GM12865 (cell line): ENCODE data around the gene PTGER3.

Experiments
- DNase-seq: peaks from one replicate; pipeline ENCODE4 v3.0.0; 2010; ENCODE audit warnings: low read depth
- H3K4me3 ChIP-seq: 2 replicates; pipeline ENCODE4 v1.5.1; 2011; ENCODE audit warnings: mild to moderate bottlenecking, low read depth, low read length, control low read depth
- CTCF ChIP-seq: IDR thresholded peaks from 2 replicates; pipeline ENCODE4 v1.5.1; 2011; ENCODE audit warnings: low read length, control low read depth, low read depth, inconsistent platforms; ENCODE audit not compliant: insufficient read depth; ENCODE audit errors: missing control alignments

The PTGER3 gene

GRCh38 chr1:70970407-70970806 is 77.2 kb downstream of the PTGER3 start:
- no peak for TF ChIP-seq CTCF
- no peak overlapping the region for H3K4me3 ChIP-seq
- no peak for DNase-seq

- TF ChIP-seq CTCF = peak; percentile 40
- no peak overlapping the region for H3K4me3 ChIP-seq
- DNase-seq = peak; percentile 23
Measured at GRCh38 chr1:70966018-70966638, 81.5 kb downstream of the PTGER3 start.

GRCh38 chr1:70963374-70963773 is 84.2 kb downstream of the PTGER3 start:
- H3K4me3 ChIP-seq = no peak overlapping the region
- TF ChIP-seq CTCF = peak; percentile 9
- peak; percentile 1 for DNase-seq

- no peak for TF ChIP-seq CTCF
- no peak for DNase-seq
- no peak overlapping the region for H3K4me3 ChIP-seq
Measured at GRCh38 chr1:70961374-70961975, 86.1 kb downstream of the PTGER3 start.

GRCh38 chr1:70948396-70949017 is 99.1 kb downstream of the PTGER3 start:
- TF ChIP-seq CTCF = no peak
- DNase-seq = no peak
- H3K4me3 ChIP-seq = no peak overlapping the region

- DNase-seq = no peak
- TF ChIP-seq CTCF = no peak
- H3K4me3 ChIP-seq = no peak overlapping the region
Measured at GRCh38 chr1:70947835-70948234, 99.8 kb downstream of the PTGER3 start.
